Liver (tissue), 9 donors: Measurements from ENCODE around the gene DRAXIN. TPM values are rescaled to one million over a fixed set of nuclear protein-coding genes. Genes with fewer than 3 reads are reported as not detected.

Experiments used
- DNase-seq: peaks from one replicate; pipeline ENCODE4 v3.0.0-alpha.2; 2017; ENCODE audit warnings: low spot score
- H3K27ac ChIP-seq, 2 donors: one replicate each; pipeline ENCODE4 v1.7.0; 2013; ENCODE audit warnings: inconsistent platforms in 2 of 2, low read length in 2 of 2, control low read depth in 1 of 2, low read depth in 1 of 2, mild to moderate bottlenecking in 1 of 2
- H3K27me3 ChIP-seq, 4 donors: one replicate each; pipeline versions ENCODE4 v1.6.1 to v1.7.0; 2013; ENCODE audit warnings: low read length in 3 of 4, inconsistent platforms in 1 of 4, mild to moderate bottlenecking in 1 of 4, moderate library complexity in 1 of 4; ENCODE audit not compliant: control insufficient read depth in 4 of 4, insufficient read depth in 4 of 4
- H3K36me3 ChIP-seq, 4 donors: one replicate each; pipeline versions ENCODE4 v1.6.1 to v1.7.0; 2013; ENCODE audit warnings: low read length in 3 of 4, mild to moderate bottlenecking in 3 of 4, low read depth in 1 of 4, moderate library complexity in 1 of 4; ENCODE audit not compliant: control insufficient read depth in 4 of 4, insufficient read depth in 3 of 4
- H3K4me1 ChIP-seq, 4 donors: one replicate each; pipeline versions ENCODE4 v1.6.1 to v1.7.0; 2013; ENCODE audit warnings: low read length in 3 of 4, mild to moderate bottlenecking in 3 of 4, moderate library complexity in 1 of 4; ENCODE audit not compliant: control insufficient read depth in 4 of 4, insufficient read depth in 4 of 4
- H3K4me3 ChIP-seq, 3 donors: one replicate each; pipeline versions ENCODE4 v1.6.1 to v1.7.0; 2013; ENCODE audit warnings: low read length in 3 of 3, control low read depth in 1 of 3, low read depth in 1 of 3, mild to moderate bottlenecking in 1 of 3
- H3K9ac ChIP-seq, 2 donors: one replicate each; pipeline ENCODE4 v1.7.0; 2013; ENCODE audit warnings: low read length in 2 of 2, mild to moderate bottlenecking in 2 of 2, moderate library complexity in 2 of 2, control low read depth in 1 of 2, low read depth in 1 of 2
- H3K9me3 ChIP-seq, 4 donors: one replicate each; pipeline versions ENCODE4 v1.6.1 to v1.7.0; 2013; ENCODE audit warnings: low read length in 3 of 4; ENCODE audit not compliant: control insufficient read depth in 4 of 4
- EGR1 ChIP-seq, 2 donors: IDR thresholded peaks; 2 replicates each; pipeline ENCODE4 v1.6.1; 2016 to 2018; ENCODE audit warnings: antibody characterized with exemption in 2 of 2, low read depth in 2 of 2
- FOXA1 ChIP-seq: IDR thresholded peaks from 2 replicates; pipeline ENCODE4 v1.6.1; 2016; ENCODE audit warnings: antibody characterized with exemption
- FOXA2 ChIP-seq: IDR thresholded peaks from 2 replicates; pipeline ENCODE4 v1.6.1; 2016; ENCODE audit warnings: antibody characterized with exemption
- GABPA ChIP-seq, 2 donors: IDR thresholded peaks in 1 of 2; conservative IDR thresholded peaks in 1 of 2; 2 replicates each; pipeline ENCODE4 v1.6.1; 2016; ENCODE audit warnings: antibody characterized with exemption in 2 of 2, mild to moderate bottlenecking in 1 of 2, moderate library complexity in 1 of 2
- HNF4A ChIP-seq, 2 donors: conservative IDR thresholded peaks; 2 replicates each; pipeline ENCODE4 v1.6.1; 2016; ENCODE audit warnings: antibody characterized with exemption in 2 of 2, mild to moderate bottlenecking in 2 of 2
- HNF4G ChIP-seq: IDR thresholded peaks from 2 replicates; pipeline ENCODE4 v1.6.1; 2016; ENCODE audit warnings: antibody characterized with exemption
- JUND ChIP-seq, 2 donors: IDR thresholded peaks; 2 replicates each; pipeline ENCODE4 v1.6.1; 2016; ENCODE audit warnings: antibody characterized with exemption in 2 of 2
- NR2F2 ChIP-seq: IDR thresholded peaks from 2 replicates; pipeline ENCODE4 v1.6.1; 2016; ENCODE audit warnings: antibody characterized with exemption
- RAD21 ChIP-seq, 2 donors: IDR thresholded peaks; 2 replicates each; pipeline ENCODE4 v1.6.1; 2016; ENCODE audit warnings: antibody characterized with exemption in 2 of 2, mild to moderate bottlenecking in 2 of 2
- RXRA ChIP-seq, 2 donors: IDR thresholded peaks; 2 replicates each; pipeline ENCODE4 v1.6.1; 2017 to 2018; ENCODE audit warnings: antibody characterized with exemption in 2 of 2, mild to moderate bottlenecking in 1 of 2
- SP1 ChIP-seq: IDR thresholded peaks from 2 replicates; pipeline ENCODE4 v1.6.1; 2018; ENCODE audit warnings: antibody characterized with exemption, mild to moderate bottlenecking
- TAF1 ChIP-seq: conservative IDR thresholded peaks from 2 replicates; pipeline ENCODE4 v1.6.1; 2016; ENCODE audit warnings: antibody characterized with exemption, mild to moderate bottlenecking
- YY1 ChIP-seq: IDR thresholded peaks from 2 replicates; pipeline ENCODE4 v1.6.1; 2016; ENCODE audit warnings: antibody characterized with exemption, mild to moderate bottlenecking
- WGBS: extraction: QIAGEN DNeasy Blood & Tissue Kit; methylation state at CpG from one replicate; pipeline ENCODE4 v1.1.7; 2013; 5-methylcytosine and 5-hydroxymethylcytosine counted together
- polyA plus RNA-seq, 2 donors: library from polyadenylated mRNA; stranded (reverse) in 1 of 2; unstranded in 1 of 2; fragments of 200-250 nt in 1 of 2; fragments of >200 nt in 1 of 2; fragmentation: Nextera tagmentation in 1 of 2; extraction: Ambion mirVana in 1 of 2; gene quantifications; one replicate each; pipeline versions ENCODE4 v1.2.1 to v1.2.3, GENCODE V29; 2013 to 2015
- total RNA-seq, 2 donors: library from RNA; depleted of rRNA; stranded (reverse); fragments of >200 nt; gene quantifications; one replicate each; pipeline ENCODE4 v1.2.3, GENCODE V29; 2014
- TF ChIP-seq, protein P1 (sequence below): IDR thresholded peaks from 2 replicates; pipeline ENCODE4 v1.6.1; 2016; ENCODE audit warnings: antibody characterized with exemption, mild to moderate bottlenecking
- TF ChIP-seq, protein P2 (sequence below): IDR thresholded peaks from 2 replicates; pipeline ENCODE4 v1.6.1; 2016; ENCODE audit warnings: antibody characterized with exemption
- TF ChIP-seq, protein P3 (sequence below): IDR thresholded peaks from 2 replicates; pipeline ENCODE4 v1.6.1; 2016; ENCODE audit warnings: antibody characterized with exemption
- TF ChIP-seq, protein P4 (sequence below): IDR thresholded peaks from 2 replicates; pipeline ENCODE4 v1.6.1; 2016; ENCODE audit warnings: antibody characterized with exemption
- TF ChIP-seq, protein P5 (sequence below): fragments of 150-350 bp; IDR thresholded peaks from 2 replicates; pipeline ENCODE4 v1.5.1; 2017; ENCODE audit warnings: improper control_type of control experiment, low read depth, low read length; ENCODE audit not compliant: missing input control
- donor health status: healthy.
- donor health status: healthy.
- donor health status: healthy.
- donor health status: healthy.
- donor health status: healthy.

DRAXIN gene
- total and polyA plus RNA-seq, 4 donors: under 0.01 to 0.01 TPM; not detected in 2

DNA sequence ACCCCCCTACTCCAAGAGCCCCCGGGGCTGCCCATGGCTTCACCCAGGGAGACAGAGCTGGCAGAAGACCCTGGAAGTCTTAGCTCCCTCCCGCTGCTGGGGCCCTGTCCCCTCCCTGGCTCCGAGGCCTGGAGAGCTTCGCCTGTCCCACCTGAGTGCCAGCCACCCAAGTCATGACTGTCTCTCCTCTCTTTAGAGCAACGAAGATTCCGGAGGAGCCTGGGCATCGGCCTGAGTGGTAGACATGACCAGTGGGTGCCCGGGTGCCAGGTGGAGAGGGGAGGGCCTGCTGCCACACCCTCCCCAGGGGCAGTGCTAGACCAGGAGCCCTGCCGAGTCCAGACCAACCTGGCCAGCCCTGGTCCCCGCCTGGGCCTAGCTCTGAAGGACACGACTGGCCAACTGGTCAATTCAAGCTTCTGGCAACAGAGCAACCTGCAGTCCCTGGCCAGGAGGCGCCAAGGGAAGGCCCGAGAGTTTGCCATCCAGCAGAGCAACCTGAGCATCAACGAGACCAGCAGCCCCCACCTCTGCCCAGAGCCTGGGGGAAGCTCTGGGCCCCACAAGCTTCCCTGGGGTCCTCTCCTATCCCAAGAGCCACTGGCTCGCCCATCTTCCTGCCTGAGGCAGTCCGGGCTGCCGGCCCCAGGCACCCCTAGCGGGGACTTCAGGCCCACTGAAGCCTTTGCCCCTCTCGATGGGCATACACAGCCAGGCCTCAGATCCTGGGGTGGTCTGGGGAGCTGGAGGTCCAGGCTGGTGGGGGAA is 74.3 kb downstream of the DRAXIN start:
- Histone ChIP-seq H3K36me3 (no peaks in the 10 kb centered on the region), H3K4me1 (peaks cover 0 to 5% (median 0%) of the 10 kb centered on the region in 4 donors), H3K27me3 (peaks cover 0 to 6% (median 0%) of the 10 kb centered on the region in 4 donors), H3K27ac (no peak overlapping the region), H3K4me3 (no peak overlapping the region), H3K9ac (no peak overlapping the region), H3K9me3 (no peaks in the 10 kb centered on the region)
- TF ChIP-seq FOXA2: no peak
- no peak for TF ChIP-seq JUND (IDR thresholded peaks at IDR 0.05)
- TF ChIP-seq FOXA1: no peak
- TF ChIP-seq, protein P1, sequence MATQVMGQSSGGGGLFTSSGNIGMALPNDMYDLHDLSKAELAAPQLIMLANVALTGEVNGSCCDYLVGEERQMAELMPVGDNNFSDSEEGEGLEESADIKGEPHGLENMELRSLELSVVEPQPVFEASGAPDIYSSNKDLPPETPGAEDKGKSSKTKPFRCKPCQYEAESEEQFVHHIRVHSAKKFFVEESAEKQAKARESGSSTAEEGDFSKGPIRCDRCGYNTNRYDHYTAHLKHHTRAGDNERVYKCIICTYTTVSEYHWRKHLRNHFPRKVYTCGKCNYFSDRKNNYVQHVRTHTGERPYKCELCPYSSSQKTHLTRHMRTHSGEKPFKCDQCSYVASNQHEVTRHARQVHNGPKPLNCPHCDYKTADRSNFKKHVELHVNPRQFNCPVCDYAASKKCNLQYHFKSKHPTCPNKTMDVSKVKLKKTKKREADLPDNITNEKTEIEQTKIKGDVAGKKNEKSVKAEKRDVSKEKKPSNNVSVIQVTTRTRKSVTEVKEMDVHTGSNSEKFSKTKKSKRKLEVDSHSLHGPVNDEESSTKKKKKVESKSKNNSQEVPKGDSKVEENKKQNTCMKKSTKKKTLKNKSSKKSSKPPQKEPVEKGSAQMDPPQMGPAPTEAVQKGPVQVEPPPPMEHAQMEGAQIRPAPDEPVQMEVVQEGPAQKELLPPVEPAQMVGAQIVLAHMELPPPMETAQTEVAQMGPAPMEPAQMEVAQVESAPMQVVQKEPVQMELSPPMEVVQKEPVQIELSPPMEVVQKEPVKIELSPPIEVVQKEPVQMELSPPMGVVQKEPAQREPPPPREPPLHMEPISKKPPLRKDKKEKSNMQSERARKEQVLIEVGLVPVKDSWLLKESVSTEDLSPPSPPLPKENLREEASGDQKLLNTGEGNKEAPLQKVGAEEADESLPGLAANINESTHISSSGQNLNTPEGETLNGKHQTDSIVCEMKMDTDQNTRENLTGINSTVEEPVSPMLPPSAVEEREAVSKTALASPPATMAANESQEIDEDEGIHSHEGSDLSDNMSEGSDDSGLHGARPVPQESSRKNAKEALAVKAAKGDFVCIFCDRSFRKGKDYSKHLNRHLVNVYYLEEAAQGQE: no peak
- TF ChIP-seq, protein P2, sequence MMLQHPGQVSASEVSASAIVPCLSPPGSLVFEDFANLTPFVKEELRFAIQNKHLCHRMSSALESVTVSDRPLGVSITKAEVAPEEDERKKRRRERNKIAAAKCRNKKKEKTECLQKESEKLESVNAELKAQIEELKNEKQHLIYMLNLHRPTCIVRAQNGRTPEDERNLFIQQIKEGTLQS: no peak
- TF ChIP-seq, protein P3, sequence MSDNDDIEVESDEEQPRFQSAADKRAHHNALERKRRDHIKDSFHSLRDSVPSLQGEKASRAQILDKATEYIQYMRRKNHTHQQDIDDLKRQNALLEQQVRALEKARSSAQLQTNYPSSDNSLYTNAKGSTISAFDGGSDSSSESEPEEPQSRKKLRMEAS: no peak
- no peak for TF ChIP-seq NR2F2
- TF ChIP-seq YY1: no peak
- no peak for TF ChIP-seq EGR1 (IDR thresholded peaks at IDR 0.05; ENCODE audit: low read depth in 2 of 2)
- no peak for TF ChIP-seq RXRA (IDR thresholded peaks at IDR 0.05)
- no peak for DNase-seq
- WGBS: 89% methylated on average over 19 of the region's 19 CpGs

DNA sequence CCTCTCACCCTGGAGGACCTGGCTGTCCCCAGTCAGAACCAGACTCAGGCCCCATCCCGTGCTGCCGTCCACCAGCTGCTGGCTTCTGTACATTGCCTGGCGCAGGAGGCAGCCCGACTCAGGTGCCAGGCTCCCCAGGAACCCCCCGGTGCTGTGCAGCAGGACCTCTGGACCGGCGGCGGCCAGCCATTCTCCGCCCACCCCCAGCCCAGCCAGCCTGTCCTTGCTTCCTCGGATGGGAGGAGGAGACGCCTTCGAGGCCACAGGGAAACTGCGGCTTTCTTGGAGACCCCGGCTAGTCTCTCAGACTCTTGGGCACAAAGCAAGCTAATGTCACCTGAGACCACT is 74.9 kb downstream of the DRAXIN start:
- H3K4me1 ChIP-seq: peaks cover 0 to 5% (median 0%) of the 10 kb centered on the region in 4 donors
- no peak for DNase-seq
- peaks cover 0 to 6% (median 0%) of the 10 kb centered on the region in 4 donors for H3K27me3 ChIP-seq
- TF ChIP-seq, protein P3: no peak
- no peak for TF ChIP-seq RXRA (IDR thresholded peaks at IDR 0.05)
- TF ChIP-seq TAF1: no peak
- TF ChIP-seq, protein P4, sequence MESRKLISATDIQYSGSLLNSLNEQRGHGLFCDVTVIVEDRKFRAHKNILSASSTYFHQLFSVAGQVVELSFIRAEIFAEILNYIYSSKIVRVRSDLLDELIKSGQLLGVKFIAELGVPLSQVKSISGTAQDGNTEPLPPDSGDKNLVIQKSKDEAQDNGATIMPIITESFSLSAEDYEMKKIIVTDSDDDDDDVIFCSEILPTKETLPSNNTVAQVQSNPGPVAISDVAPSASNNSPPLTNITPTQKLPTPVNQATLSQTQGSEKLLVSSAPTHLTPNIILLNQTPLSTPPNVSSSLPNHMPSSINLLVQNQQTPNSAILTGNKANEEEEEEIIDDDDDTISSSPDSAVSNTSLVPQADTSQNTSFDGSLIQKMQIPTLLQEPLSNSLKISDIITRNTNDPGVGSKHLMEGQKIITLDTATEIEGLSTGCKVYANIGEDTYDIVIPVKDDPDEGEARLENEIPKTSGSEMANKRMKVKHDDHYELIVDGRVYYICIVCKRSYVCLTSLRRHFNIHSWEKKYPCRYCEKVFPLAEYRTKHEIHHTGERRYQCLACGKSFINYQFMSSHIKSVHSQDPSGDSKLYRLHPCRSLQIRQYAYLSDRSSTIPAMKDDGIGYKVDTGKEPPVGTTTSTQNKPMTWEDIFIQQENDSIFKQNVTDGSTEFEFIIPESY: no peak
- TF ChIP-seq EGR1 (IDR thresholded peaks at IDR 0.05; ENCODE audit: low read depth in 2 of 2): no peak
- no peak for TF ChIP-seq NR2F2
- TF ChIP-seq HNF4A (conservative IDR thresholded peaks at IDR 0.05): no peak
- no peak for TF ChIP-seq GABPA (IDR thresholded peaks at IDR 0.05 in 1 of 2, conservative IDR thresholded peaks at IDR 0.05 in 1 of 2)
- TF ChIP-seq, protein P1: no peak
- TF ChIP-seq FOXA2: no peak
- no peak for TF ChIP-seq FOXA1
- TF ChIP-seq, protein P2: no peak
- TF ChIP-seq HNF4G: no peak
- TF ChIP-seq, protein P5, sequence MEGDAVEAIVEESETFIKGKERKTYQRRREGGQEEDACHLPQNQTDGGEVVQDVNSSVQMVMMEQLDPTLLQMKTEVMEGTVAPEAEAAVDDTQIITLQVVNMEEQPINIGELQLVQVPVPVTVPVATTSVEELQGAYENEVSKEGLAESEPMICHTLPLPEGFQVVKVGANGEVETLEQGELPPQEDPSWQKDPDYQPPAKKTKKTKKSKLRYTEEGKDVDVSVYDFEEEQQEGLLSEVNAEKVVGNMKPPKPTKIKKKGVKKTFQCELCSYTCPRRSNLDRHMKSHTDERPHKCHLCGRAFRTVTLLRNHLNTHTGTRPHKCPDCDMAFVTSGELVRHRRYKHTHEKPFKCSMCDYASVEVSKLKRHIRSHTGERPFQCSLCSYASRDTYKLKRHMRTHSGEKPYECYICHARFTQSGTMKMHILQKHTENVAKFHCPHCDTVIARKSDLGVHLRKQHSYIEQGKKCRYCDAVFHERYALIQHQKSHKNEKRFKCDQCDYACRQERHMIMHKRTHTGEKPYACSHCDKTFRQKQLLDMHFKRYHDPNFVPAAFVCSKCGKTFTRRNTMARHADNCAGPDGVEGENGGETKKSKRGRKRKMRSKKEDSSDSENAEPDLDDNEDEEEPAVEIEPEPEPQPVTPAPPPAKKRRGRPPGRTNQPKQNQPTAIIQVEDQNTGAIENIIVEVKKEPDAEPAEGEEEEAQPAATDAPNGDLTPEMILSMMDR: no peak
- TF ChIP-seq YY1: no peak
- no peak for TF ChIP-seq SP1
- no peak for TF ChIP-seq RAD21 (IDR thresholded peaks at IDR 0.05)
- no peak for TF ChIP-seq JUND (IDR thresholded peaks at IDR 0.05)
- H3K27ac ChIP-seq: no peak overlapping the region
- H3K9ac ChIP-seq: no peak overlapping the region
- WGBS: 85% methylated on average over 14 of the region's 14 CpGs
- no peaks in the 10 kb centered on the region for H3K36me3 ChIP-seq
- no peak overlapping the region for H3K4me3 ChIP-seq
- H3K9me3 ChIP-seq: no peaks in the 10 kb centered on the region
